HG03378 (cell line): ENCODE data around the gene KRTAP10-5.
"Not testable (repeated sequence)": the region's sequence is repeated elsewhere in the genome, so short reads cannot be mapped to it uniquely, and the experiment has no call there.

ENCODE experiments used
- ATAC-seq: cut with Tn5 transposase; IDR thresholded peaks from one replicate; pipeline ENCODE4 v1.9.1; 2021; ENCODE audit warnings: mild to moderate bottlenecking, moderate library complexity; ENCODE audit not compliant: unreplicated experiment

The KRTAP10-5 gene

GRCh38 chr21:44572959-44573583 lies 7.3 kb downstream of the KRTAP10-5 start:
- no peak for ATAC-seq

- ATAC-seq = no peak
Observed at GRCh38 chr21:44571844-44572782, 8.3 kb downstream of the KRTAP10-5 start.

- ATAC-seq = no peak
Observed at GRCh38 chr21:44571296-44571695, 9.1 kb downstream of the KRTAP10-5 start.

DNA sequence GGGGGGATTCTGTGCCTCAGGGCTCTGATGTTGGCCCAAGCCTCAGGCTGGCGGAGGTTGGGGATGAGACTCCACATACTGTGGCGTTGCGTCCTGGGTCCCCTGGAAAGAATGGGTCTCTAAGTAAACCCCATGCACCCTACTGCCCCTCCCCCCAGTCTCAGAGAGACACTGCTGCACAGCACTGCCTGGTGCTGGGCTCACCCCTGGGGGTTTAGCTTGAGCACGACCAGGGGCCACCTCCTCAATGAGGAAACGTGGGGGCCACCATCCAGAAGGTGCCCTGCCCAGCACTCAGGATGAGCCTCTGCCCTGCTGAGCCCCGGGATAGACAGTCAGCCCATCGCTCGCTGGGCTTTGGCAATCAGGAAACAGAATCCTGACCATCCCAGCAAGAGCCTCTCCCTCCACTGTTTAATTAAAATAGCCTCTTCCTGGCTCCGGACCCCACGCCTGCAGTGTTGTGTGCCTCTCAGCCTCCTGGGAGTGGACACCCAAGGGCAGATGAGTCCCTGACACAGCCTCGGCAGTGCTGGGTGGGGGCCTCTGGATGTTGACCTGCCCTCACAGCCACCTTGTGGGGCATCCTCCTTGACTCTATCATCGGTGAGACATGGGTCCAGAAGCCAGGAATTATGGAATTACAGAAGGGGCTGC lies 10.4 kb downstream of the KRTAP10-5 start:
- no peak for ATAC-seq

- no peak for ATAC-seq
Observed at GRCh38 chr21:44568667-44569556, 11.5 kb downstream of the KRTAP10-5 start.

GRCh38 chr21:44568261-44568660 lies 12.1 kb downstream of the KRTAP10-5 start:
- ATAC-seq = no peak

- no peak for ATAC-seq
Observed at GRCh38 chr21:44567481-44568171, 12.8 kb downstream of the KRTAP10-5 start.

DNA sequence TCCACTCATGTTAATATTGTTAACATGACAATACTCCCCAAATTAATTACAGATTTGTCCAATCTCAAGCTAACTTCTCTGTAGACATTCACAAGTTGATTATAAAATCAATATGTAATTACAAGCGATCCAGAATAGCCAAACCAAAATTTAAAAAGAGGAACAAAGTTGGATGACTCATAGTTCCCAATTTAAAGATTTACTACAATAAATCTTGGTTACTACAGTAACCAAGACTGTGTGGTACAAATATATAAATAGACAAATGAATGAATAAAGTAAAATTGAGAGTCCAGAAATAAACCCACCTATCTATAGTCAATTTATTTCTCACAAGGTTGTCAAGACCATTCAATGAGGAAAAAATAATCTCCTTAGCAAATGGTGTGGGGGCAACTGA lies 14.0 kb downstream of the KRTAP10-5 start:
- no peak for ATAC-seq

GRCh38 chr21:44564886-44565598 lies 15.4 kb downstream of the KRTAP10-5 start:
- no peak for ATAC-seq

- ATAC-seq = no peak
Observed at GRCh38 chr21:44564099-44564498, 16.3 kb downstream of the KRTAP10-5 start.

- no peak for ATAC-seq
Observed at GRCh38 chr21:44558695-44559094, 21.7 kb downstream of the KRTAP10-5 start, which contains the start of gene KRTAP10-3. Gene KRTAP10-3, minus strand, starts transcription at chr21:44558795. Its CDS starts 80 bp downstream, at chr21:44558715.

- ATAC-seq = not testable (repeated sequence)
Observed at GRCh38 chr21:44558329-44558675, 22.1 kb downstream of the KRTAP10-5 start.

GRCh38 chr21:44557491-44558328 lies 22.7 kb downstream of the KRTAP10-5 start:
- ATAC-seq = no peak

DNA sequence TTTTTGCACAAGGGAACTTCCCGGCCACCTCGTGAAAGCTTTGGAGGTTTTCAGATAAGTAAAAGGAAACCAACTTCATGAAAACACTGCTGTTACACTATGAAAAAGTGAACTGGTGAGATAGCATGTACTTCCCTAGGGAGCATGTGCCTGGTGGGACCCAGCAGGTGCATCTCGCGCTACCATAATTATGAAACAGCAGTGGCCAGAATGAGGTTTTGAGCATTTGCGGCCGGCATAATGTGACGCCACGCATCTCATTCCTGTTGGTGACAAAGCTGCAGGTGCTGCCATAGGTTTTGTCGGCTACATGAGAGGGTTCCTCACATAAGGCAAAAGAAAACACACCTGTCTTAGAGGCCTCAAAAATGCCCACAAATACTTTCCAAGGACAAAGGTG lies 23.5 kb downstream of the KRTAP10-5 start:
- ATAC-seq = no peak

DNA sequence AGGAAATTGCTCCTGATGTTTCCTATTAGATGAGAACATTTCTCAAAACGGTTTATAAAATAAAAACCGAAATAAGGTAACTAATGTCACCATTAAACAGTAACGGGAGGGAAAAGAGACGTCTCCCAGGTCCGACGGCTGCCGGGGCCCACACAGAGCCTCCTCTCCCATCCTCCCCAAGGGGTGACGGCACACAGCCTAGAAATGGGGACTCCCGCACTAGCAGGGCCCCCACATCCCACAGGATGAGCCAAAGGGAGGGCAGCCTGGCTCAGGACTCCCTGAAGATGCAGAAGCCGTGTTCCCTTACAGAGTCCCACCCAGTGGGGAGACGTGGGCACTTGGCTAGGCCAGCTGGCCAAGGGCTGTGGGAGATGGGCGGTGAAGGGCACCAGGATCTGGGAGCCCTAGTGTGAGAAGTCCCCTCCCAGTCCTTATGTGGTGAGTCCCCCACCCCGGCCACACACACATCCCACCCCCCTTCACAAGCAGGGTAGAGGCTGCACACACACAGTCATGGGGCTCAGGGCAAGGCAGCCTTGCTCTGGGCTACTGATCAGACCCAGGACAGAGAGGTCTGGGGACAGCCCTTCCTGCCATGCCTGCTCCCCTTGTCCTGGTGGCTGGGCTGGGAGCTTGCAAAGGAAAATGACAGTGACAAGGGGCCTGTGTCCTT lies 25.1 kb downstream of the KRTAP10-5 start:
- no peak for ATAC-seq

DNA sequence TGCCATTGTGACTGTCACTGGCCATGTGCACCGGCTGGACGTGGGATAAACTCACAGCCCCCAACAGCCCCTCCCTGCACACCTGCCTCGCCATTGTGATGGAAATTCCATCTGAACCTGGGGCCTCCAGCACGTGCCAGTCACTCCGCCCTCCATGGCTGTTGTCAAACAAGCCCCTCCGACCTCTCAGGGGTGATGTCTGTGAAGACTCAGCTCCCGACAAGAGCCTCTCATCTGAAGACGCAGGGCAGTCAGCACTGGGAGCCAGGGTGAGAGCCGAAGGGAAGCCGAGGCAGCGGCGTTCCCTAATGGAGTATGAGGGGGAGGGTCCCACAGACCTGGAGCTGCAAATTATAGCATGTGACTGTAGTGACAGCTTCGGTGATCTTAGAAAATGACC lies 27.7 kb downstream of the KRTAP10-5 start:
- no peak for ATAC-seq

DNA sequence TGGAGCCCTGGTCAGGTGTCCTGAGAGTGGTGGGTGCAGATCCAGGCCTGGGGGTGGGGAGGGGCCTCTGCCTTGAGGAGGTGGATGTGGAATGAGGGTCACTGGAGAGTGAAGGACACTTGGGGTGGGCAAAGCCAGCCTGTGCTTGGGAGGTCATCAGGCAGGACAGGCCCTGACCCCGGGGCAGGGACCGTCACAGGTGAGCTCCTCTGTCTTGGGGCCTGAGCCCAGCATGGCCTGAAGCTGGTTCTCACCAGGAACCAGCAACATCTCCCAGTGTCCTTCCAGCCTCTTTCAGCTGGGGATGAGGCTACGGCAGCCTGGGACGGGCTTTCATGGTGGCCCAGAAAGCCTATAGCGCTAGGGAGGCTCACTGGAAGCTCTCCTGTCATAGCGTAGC lies 28.3 kb downstream of the KRTAP10-5 start:
- no peak for ATAC-seq
